ENCODE data around the gene ARHGAP9.
"Not testable (repeated sequence)": the region's sequence is repeated elsewhere in the genome, so short reads cannot be mapped to it uniquely, and the experiment has no call there.

Gene ARHGAP9

GRCh38 chr12:57497223-57498131, 17.8 kb upstream of the ARHGAP9 start:
- no peaks in the 10 kb centered on the region for H3K9me3 ChIP-seq (ENCODE audit: insufficient read depth, low read depth, low read length)
- no peaks in the 10 kb centered on the region for H3K27me3 ChIP-seq (ENCODE audit: insufficient read depth, low read length, poor library complexity, severe bottlenecking)
- TF ChIP-seq CTCF (conservative IDR thresholded peaks at IDR 0.05; ENCODE audit: low read length) (no peak), EZH2phosphoT487 (IDR thresholded peaks at IDR 0.05; ENCODE audit: borderline replicate concordance) (no peak)
- H4K20me1 ChIP-seq (ENCODE audit: insufficient read depth, low read length, poor library complexity, severe bottlenecking), result peaks cover 7% of the 10 kb centered on the region
- H3K9ac ChIP-seq (ENCODE audit: low read depth, low read length, poor library complexity, severe bottlenecking), result no peak overlapping the region
- no peaks in the 10 kb centered on the region for H3K4me1 ChIP-seq (ENCODE audit: insufficient read depth, low read length, poor library complexity, severe bottlenecking)
- H2AFZ ChIP-seq (ENCODE audit: low read length), result no peak overlapping the region
- H3K79me2 ChIP-seq (ENCODE audit: insufficient read depth, low read length), result no peaks in the 10 kb centered on the region
- H3F3A ChIP-seq (ENCODE audit: low read depth), result no peaks in the 10 kb centered on the region
- H3K36me3 ChIP-seq (ENCODE audit: insufficient read depth, low read length), result peaks cover 52% of the 10 kb centered on the region; the same call in 1 of the 2 replicates
- no peak overlapping the region for H3K4me2 ChIP-seq (ENCODE audit: low read depth, low read length, poor library complexity, severe bottlenecking)
- no peak overlapping the region for H3K4me3 ChIP-seq (ENCODE audit: low read length, poor library complexity, severe bottlenecking)
- H3K9me2 ChIP-seq (replicated peaks; ENCODE audit: low read depth, low read length), result no peaks in the 10 kb centered on the region

DNA sequence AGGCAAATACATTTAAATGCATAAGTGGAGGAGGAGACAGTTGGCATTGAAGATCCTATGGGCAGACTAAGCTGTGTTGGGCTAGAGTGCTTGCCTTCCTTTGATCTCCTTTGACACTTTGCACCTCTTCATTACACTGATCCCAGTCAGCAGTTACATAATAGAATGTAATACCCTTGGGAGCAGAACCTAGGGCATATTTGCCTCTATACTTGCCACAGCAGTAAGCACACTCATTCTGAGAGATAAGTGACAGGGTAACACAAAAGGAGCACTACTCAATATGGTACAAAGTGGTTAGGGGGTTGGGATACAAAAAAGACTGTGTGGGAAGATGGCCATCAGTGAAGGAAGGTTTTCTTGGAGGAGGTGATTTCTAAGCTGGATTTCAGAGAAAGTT, 17.2 kb upstream of the ARHGAP9 start:
- H3K9ac ChIP-seq (ENCODE audit: low read depth, low read length, poor library complexity, severe bottlenecking), result no peak overlapping the region
- peaks cover 52% of the 10 kb centered on the region; the same call in 1 of the 2 replicates for H3K36me3 ChIP-seq (ENCODE audit: insufficient read depth, low read length)

DNA sequence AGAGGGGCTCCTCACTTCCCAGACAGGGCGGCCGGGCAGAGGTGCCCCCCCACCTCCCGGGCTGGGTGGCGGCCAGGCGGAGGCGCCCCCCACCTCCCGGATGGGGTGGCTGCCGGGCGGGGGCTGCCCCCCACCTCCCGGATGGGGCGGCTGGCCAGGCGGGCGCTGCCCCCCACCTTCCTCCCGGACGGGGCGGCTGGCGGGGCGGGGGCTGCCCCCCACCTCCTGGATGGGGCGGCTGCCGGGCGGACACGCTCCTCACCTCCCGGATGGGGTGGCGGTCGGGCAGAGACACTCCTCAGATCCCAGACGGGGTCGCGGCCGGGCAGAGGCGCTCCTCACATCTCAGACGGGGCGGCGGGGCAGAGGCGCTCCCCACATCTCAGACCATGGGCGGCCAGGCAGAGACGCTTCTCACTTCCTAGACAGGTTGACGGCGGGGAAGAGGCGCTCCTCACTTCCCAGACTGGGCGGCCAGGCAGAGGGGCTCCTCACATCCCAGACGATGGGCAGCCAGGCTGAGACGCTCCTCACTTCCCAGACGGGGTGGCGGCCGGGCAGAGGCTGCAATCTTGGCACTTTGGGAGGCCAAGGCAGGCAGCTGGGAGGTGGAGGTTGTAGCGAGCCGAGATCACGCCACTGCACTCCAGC, 15.5 kb upstream of the ARHGAP9 start:
- H3K4me1 ChIP-seq (ENCODE audit: insufficient read depth, low read length, poor library complexity, severe bottlenecking); H3K27me3 ChIP-seq (ENCODE audit: insufficient read depth, low read length, poor library complexity, severe bottlenecking); H3F3A ChIP-seq (ENCODE audit: low read depth); H3K9me2 ChIP-seq (replicated peaks; ENCODE audit: low read depth, low read length); H3K4me3 ChIP-seq (ENCODE audit: low read length, poor library complexity, severe bottlenecking); H3K9ac ChIP-seq (ENCODE audit: low read depth, low read length, poor library complexity, severe bottlenecking); H3K9me3 ChIP-seq (ENCODE audit: insufficient read depth, low read depth, low read length); H2AFZ ChIP-seq (ENCODE audit: low read length); H3K4me2 ChIP-seq (ENCODE audit: low read depth, low read length, poor library complexity, severe bottlenecking); H3K79me2 ChIP-seq (ENCODE audit: insufficient read depth, low read length): not testable (repeated sequence)
- Histone ChIP-seq H3K36me3 (ENCODE audit: insufficient read depth, low read length) (peaks cover 54% of the 10 kb centered on the region; the same call in 1 of the 2 replicates), H4K20me1 (ENCODE audit: insufficient read depth, low read length, poor library complexity, severe bottlenecking) (peaks cover 12% of the 10 kb centered on the region)

More for the DNA sequence above, 17.2 kb upstream of the ARHGAP9 start:
- Histone ChIP-seq H3K4me3 (ENCODE audit: low read length, poor library complexity, severe bottlenecking) (no peak overlapping the region), H4K20me1 (ENCODE audit: insufficient read depth, low read length, poor library complexity, severe bottlenecking) (peaks cover 7% of the 10 kb centered on the region), H3F3A (ENCODE audit: low read depth) (no peaks in the 10 kb centered on the region), H3K9me3 (ENCODE audit: insufficient read depth, low read depth, low read length) (no peaks in the 10 kb centered on the region), H3K27me3 (ENCODE audit: insufficient read depth, low read length, poor library complexity, severe bottlenecking) (no peaks in the 10 kb centered on the region), H3K4me2 (ENCODE audit: low read depth, low read length, poor library complexity, severe bottlenecking) (no peak overlapping the region), H3K4me1 (ENCODE audit: insufficient read depth, low read length, poor library complexity, severe bottlenecking) (no peaks in the 10 kb centered on the region), H3K9me2 (replicated peaks; ENCODE audit: low read depth, low read length) (no peaks in the 10 kb centered on the region), H2AFZ (ENCODE audit: low read length) (no peak overlapping the region), H3K79me2 (ENCODE audit: insufficient read depth, low read length) (no peaks in the 10 kb centered on the region)
- TF ChIP-seq CTCF (conservative IDR thresholded peaks at IDR 0.05; ENCODE audit: low read length) (no peak), EZH2phosphoT487 (IDR thresholded peaks at IDR 0.05; ENCODE audit: borderline replicate concordance) (no peak)

All from Loucy (cell line).